Ovary (tissue), 3 donors: ENCODE data around the gene CACNG7.

Experiments used
- CTCF ChIP-seq, 3 donors: fragments of 450-650 bp in 2 of 3; fragments of 200-600 bp in 1 of 3; IDR thresholded peaks; one replicate each; pipeline versions ENCODE4 v1.5.1 to v1.8.0; 2016 to 2022; ENCODE audit warnings: antibody characterized with exemption in 3 of 3, mild to moderate bottlenecking in 1 of 3
- POLR2A ChIP-seq: fragments of 450-650 bp; IDR thresholded peaks from one replicate; pipeline ENCODE4 v1.6.1; 2017; ENCODE audit warnings: antibody characterized with exemption, mild to moderate bottlenecking, moderate library complexity
- donor health status: DM: no; HTN: no; CAD: no.

GRCh38 chr19:53873773-53874605 lies 35.1 kb upstream of the CACNG7 start:
- no peak for TF ChIP-seq CTCF (IDR thresholded peaks at IDR 0.05)
- no peak for TF ChIP-seq POLR2A
